NCI-H128 (cell line): Measurements from ENCODE around the gene TTC9C.
"Not testable (repeated sequence)": the region's sequence is repeated elsewhere in the genome, so short reads cannot be mapped to it uniquely, and the experiment has no call there.

Experiments
- DNase-seq: peaks from one replicate; lab custom pipeline; 2025; ENCODE audit not compliant: unreplicated experiment; lab: John Stamatoyannopoulos, UW

The TTC9C gene, protein sequence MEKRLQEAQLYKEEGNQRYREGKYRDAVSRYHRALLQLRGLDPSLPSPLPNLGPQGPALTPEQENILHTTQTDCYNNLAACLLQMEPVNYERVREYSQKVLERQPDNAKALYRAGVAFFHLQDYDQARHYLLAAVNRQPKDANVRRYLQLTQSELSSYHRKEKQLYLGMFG

GRCh38 chr11:62728171-62728988 is at the start of gene TTC9C:
Gene TTC9C, plus strand, starts transcription at chr11:62728486. Its CDS starts 363 bp downstream, at chr11:62728849.
- peak; percentile 62 for DNase-seq

DNA sequence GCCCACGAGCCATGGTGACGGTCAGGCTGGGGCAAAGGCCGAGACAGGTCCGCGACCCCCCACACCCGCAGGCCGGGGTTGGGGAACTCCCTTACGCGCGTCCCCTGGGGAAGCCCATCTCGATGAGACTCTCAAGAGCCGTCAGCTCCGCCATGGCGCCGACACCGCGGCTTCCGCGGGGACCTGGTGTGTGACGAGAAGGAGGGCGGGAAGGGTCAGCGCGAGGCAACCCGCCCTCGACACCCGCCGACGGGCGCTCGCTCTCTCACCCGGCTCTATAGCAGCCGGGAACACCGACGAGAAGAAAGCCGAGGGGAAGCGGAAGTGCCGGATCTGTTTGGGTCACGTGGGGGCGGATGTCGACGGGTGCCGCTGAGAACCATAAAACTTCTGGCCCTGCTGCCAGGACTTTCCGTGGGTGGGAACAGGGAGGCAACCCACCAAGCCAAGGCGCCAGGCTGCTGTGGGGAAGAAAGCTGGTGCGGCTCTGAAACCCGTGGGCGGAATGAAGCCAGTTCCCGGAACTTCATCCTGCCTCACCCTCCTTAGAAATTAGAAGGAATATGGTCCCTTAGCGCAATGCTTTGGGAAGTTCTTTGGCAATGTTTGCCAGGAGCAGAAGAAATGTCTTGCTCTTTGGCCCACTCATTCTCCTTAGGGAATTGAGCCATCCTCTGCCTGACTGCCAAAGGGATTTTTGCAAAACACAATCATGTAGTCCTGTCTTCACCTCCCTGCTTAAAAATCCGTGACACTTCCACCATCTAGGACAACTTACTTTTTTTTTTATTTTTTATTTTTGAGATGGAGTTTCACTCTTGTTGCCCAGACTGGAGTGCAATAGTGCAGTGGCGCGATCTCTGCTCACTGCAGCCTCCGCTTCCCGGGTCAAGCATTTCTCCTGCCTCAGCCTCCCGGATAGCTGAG is 49.3 kb upstream of the TTC9C start, which contains the start of gene UBXN1:
UBXN1 (minus strand) TSS at position 304 of the 927 bp plus-strand sequence; CDS start at position 154, 150 bp downstream.
- peak; percentile 53 for DNase-seq

- no peak for DNase-seq
Measured at GRCh38 chr11:62680825-62681240, 47.5 kb upstream of the TTC9C start.

- no peak for DNase-seq
Measured at GRCh38 chr11:62682518-62682917, 45.8 kb upstream of the TTC9C start.

DNA sequence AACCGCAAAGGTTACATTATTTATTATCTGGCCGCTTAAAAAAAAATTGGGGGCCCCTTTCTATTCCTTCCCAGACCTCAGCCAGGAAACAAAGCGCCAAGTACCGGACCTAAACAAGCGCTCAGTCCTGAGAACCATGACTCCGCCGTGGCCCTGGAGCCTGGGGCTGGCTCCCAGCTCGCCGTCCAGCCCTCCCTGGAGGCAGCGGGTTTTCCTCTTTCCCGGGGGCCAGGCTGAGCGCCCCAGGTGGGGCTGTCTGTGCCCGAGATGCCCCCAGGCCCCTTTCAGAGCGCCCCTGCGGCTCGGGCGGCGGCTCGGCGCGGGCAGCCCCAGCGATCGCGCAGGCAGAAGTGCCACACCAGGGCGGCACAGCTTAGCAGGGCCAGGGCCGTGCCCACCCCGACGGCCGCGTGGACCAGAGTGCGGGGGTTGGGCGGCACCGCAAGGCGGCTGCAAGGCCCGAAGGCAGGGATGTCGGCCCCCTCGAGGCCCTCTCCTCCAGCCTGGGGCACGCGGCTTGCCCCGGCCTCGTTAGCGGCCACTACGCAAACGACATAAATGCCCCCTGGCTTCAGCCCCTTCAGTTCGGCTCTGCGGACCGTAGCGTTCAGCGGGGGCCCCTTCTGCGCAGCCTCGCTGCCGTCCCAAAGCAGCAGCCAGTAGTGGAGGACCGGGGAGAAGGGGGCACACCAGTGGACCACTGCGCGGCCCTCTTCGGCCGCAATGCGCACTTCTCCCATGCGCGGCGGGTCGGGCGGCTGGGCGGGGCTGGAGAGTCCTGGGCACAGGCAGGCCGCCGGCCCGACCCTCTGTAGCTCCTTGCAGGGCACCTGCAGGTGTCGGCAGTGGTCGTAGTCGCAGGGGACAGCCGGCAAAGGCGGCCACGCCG is 40.5 kb upstream of the TTC9C start:
- no peak for DNase-seq

- no peak for DNase-seq
Measured at GRCh38 chr11:62688491-62688890, 39.8 kb upstream of the TTC9C start.

DNA sequence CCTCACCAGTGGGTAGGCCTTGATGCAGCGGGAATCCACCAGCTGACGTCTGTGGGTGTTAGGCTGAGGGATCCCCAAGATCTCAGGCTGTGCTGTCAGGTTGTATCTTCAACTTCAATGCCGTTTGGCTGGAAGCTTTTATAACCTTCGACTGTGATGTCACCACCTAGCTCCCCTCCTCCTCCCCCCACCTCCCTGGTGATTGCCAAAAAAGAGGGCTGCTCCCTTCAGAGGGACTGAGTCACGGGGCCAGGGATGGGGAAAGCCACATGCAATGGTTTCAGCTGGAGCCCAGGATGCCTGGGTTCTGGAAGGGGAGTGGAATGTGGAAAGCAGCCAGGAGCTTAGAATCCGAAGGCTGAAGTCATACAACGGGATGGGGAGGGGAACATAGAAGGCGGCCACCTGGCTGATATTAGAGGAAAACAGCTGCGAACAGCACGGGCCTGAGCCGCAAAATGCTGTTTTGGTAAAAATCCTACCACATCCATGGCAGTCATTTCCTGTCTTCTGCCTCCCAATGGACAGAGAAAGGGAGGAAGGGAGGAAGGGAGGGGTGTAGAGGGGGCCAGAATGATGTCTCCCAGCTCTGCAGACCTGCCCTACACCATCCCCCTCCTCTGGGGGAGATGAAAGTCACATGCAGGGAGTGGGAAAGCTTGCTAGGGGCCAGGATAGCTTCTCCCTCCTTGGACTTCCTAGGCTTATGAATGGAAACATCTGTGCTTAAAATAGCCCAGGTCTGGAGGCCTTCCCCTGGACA is 38.7 kb upstream of the TTC9C start, which contains the start of gene LRRN4CL:
LRRN4CL (minus strand) TSS at position 110 of the 763 bp plus-strand sequence. CDS start 1,022 bp downstream, outside the sequence.
- no peak for DNase-seq

GRCh38 chr11:62693624-62694023 is 34.7 kb upstream of the TTC9C start:
- DNase-seq: not testable (repeated sequence)

GRCh38 chr11:62694455-62695167 is 33.7 kb upstream of the TTC9C start:
- peak; percentile 41 for DNase-seq

DNA sequence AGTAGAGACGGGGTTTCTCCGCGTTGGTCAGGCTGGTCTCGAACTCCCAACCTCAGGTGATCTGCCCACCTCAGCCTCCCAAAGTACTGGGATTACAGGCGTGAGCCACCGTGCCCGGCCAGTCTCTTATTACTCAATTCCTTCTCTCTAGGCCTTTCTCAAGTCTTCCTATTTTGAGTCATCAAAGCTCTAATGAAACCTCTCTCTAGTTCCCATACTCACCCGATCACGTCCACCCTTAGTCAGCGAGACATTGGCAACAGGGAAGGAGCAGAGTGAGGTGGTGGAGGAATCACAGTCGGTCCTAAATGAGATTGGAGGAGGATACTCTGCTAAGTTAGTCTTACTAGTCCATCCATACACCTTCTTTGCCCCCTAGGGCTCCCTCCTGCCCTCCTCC is 26.0 kb upstream of the TTC9C start:
- no peak for DNase-seq

GRCh38 chr11:62703921-62704320 is 24.4 kb upstream of the TTC9C start:
- not testable (repeated sequence) for DNase-seq

- DNase-seq: no peak
Measured at GRCh38 chr11:62705413-62705812, 22.9 kb upstream of the TTC9C start.

DNA sequence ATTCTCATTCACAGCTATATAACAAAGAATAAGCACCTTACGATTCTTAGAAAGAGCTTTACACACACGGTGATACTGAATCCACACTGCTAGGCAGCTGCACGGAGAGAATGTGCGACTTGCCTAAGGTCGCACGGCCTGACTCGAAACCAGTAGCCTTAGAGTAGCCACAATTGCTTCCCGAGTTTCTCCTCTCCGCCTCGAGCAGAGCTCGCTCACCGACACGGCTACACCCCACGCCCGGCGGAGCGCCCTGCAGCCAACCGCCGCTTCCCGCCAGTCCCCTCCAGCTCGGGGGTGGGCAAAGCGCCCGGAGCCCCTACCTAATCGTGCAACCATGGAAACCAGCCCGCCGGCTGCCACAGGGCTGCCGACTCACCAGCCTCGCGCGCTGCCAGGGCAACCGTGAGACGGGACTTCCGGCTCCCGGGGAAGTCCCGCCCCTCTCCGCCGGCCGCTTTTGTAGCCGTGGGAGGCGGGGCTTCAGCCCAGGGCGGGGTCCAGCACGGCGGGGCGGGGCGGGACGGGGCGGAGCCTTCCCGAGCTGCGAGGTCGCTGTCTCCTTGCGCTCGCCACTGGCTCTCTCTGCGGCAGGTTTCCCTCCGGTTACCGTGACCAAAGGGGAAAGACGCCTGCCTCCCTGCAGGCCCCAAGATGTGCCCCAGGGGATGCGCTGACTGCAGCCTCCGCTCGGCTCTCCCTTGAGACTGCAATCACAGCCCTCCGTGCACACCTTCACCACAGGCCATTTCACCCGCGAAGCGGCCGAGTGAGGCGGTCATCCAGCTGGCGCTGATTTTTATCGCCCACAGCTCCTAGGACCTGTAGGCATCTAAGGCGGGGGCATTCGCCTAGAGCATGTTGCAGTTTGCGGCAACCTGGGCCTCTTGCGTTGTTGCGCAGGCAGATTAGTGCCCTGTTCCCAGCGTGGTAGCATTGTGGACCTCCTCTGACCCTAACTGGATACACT is 22.1 kb upstream of the TTC9C start:
- peak; percentile 98 for DNase-seq

- DNase-seq: no peak
Measured at GRCh38 chr11:62706850-62707247, 21.4 kb upstream of the TTC9C start.

DNA sequence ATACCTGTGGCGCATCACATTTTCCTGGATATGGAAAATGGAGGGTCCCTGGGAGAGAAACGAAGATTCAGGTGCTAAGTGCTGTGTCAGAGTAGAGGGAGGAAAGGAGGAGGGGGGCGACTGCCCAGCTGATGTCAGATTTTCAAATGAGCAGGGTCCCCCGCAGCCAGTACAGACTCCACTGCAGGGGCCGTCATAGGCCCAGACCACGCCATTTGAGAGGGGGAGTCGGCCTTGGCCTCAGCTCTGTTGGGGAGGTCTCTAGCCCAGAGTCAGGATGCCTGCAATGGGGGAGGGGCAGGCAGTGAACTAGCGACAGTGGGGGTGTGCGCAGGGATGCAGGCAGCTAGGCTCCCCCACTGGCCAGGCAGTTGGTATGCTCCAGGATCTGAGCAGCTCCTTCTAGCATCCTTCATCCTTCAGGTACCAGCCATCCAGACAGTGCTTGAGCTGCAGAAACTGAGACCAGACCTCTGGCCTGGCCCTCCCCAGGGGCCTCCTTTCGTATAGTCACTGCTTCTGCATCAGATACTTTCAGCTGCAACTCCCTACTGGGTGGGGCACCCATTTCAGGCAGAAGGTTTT is 20.9 kb upstream of the TTC9C start, which contains the start of the genes BSCL2 and GNG3:
BSCL2 (minus strand) TSS at position 148 of the 585 bp plus-strand sequence. CDS start 229 bp downstream, outside the sequence.
GNG3 (plus strand) TSS at position 400 of the 585 bp plus-strand sequence. CDS start 620 bp downstream, outside the sequence.
- peak; percentile 23 for DNase-seq

- no peak for DNase-seq
Measured at GRCh38 chr11:62708392-62708791, 19.9 kb upstream of the TTC9C start.

DNA sequence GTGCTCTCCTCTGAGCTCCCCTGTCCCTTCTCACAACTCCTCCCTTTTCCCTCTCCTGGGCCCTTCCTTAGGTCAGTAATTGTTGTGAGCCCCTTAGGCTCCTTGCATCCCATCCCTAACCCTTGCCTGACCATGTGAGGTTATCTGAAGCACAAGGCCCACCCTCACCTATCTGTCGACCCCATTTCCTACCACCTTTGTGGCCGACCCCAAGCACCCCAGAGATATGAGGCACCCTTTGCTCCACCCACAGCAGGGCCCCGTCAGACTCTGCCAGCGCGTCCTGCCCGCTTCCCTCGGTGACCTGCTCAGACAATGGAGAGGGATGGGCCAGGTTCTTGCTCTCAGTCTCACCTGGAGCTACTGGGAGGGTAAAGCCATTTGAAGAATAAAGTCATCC is 19.5 kb upstream of the TTC9C start:
- no peak for DNase-seq
